GM19025 (cell line): Measurements from ENCODE around the gene ELFN1.

Source experiments
- ATAC-seq: cut with Tn5 transposase; IDR thresholded peaks from one replicate; pipeline ENCODE4 v1.9.1; 2021; ENCODE audit warnings: mild to moderate bottlenecking, low read depth, moderate library complexity; ENCODE audit not compliant: unreplicated experiment

The ELFN1 gene

DNA sequence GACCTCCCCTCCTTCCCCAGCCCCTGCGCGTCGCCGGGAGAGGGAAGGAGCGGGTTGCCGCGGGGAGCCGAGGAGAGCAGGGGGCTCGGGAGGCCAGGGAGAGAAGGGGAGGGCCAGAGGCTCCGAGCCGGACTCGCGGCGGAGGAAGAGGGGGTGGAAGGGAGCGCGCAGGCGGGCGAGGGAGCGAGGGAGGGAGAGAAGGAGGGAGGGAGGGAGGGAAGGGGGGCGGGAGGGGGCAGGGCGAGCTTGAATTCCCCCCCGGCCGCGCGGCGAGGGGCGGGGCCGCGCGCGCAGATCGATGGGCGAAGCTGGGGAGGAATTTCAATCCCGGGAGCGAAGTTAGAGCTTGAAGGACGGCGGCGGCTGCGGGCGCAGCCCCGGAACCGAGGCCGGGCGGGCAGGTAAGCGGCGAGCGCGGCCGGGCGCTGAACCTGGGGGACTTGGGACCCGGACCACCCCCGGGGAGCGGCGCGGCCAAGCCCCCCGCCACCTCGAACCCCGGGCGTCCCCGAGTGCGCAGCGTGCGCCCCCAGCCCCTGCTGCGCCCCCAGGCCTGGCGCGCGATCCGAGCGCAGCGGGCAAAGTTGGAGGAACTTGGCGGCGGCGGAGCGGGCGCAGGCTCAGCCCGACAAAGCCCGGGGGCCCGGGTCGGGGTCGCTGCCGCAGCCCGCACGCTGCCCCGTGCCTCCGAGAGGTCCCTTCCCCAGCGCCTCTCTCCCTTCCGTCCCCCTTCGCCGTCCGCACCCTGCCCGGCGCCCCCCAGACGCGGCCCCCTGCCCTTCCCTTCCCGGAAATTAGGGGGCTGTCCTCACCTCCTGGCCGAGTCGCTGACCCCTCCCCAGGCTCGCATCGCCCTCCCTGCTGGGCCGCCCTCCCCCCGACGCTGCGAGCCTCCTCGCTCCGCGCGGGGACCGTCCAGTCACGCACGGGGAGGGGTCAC lies at the start of gene ELFN1:
ELFN1 (plus strand) TSS at position 324 of the 940 bp plus-strand sequence. CDS start 74,320 bp downstream, outside the sequence.
- no peak for ATAC-seq

DNA sequence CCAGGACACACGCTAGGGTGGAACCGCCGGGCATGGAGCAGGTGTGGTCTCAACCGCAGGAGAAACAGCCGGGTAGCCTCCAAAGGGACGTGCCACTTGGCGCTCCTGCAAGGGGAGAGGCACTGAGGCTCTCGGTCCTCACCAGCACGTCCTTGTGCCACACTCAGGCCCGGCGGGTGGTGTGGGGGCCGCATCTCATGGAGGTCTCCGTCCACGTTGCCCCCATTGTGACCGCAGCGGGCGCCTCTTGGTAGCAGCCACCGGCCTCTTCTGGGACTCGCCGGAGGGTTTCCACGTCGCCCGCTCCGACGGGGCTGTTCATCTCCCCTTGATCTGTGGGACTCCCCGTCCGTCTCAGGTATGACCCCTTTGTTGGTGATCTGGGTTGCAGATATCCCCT lies 49.2 kb upstream of the ELFN1 start:
- no peak for ATAC-seq

DNA sequence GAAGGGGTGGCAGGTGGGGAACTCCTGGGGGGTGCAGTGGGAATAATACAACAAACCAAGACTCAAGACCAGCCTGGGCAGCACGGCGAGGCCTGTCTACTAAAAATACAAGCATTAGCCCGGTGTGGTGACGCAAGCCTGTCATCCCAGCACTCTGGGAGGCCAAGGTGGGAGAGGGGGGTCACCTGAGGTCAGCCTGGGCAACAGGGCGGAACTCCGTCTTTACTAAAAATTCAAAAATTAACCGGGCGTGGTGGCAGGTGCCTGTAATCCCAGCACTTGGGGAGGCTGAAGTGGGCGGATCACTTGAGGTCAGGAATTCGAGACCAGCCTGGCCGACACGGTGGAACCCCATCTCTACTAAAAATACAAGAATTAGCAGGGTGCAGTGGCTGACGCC lies 48.4 kb upstream of the ELFN1 start:
- no peak for ATAC-seq

DNA sequence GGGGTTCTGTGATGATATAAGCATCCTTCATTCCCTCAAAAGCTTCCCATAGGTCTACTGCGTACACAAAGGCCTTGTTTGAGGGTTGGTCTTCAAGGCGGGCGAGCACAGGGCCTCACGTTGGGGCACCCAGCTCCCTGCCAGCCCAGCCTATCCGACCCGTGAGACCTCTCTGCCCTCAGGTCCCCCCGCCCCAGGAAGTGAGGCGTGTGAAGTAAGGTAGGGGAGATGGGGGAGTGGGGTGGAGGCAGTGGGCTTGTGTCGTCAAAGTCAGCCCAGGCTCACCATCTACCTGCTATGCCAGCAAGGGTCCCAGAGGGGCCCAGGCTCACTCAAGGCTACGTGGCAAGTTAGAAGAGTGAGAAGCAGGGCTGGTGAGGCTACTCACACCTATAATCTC lies 47.6 kb upstream of the ELFN1 start:
- no peak for ATAC-seq

DNA sequence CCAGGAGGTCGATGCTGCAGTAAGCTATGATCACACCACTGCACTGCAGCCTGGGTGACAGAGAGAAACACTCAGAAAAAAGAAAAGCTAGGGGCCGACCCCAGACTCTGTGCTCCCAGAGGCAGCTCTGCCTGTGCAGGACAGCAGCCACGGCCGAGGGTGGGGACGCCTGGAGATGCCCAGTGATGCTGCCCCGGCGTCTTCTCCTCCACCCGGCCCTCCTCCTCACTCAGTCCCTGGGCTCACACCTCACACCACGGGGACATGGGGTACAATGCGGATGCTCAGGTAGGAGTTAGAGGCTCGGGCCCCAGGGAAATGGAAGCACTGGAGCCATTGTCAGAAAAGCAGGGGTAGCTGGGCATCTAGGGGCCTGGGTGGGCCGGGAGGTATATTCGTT lies 46.3 kb upstream of the ELFN1 start:
- ATAC-seq: no peak

DNA sequence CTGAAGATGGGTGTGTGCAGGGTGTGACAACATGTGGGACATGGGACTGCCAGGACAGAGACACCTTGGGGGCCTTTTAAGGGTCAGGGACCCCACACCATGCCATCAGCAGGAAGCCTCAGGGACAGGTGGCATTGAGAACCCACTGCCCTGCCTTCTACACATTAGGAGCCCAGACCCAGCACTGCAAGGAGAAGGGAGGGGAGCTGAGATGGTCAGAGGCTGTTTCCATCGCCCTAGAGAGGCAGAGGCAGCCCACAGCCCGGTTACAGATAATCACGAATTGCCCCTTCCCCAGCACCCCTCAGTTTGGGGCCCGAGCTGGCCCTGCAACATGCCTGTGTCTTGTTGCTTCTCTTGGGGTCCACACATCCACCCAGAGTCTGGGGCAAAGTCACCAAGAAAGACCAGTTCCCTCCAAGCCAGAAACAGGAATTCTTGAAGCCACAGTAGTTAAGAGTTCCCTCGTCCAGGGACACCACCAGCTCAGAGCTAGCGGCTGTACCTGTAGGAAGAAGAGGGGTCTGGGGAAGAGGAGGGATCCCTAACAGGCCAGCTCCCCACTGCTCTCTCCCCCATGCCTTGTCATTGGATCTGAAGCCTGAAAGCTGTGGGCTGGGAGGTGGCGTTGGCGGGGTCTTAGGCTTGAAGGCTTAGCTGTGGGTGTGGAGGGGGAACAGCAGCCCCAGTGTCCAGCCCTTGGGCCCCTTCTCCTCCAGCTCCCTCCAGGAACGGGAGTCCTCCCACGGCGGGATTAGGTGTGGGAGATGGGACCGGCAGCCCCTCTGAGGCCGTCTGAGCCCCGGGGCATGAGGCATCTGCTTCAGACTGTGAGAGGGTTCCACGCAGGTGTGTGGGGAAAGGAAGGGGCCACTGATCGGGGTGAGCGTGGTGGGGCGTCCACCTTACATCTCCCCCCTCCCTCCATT lies 44.8 kb upstream of the ELFN1 start:
- no peak for ATAC-seq

DNA sequence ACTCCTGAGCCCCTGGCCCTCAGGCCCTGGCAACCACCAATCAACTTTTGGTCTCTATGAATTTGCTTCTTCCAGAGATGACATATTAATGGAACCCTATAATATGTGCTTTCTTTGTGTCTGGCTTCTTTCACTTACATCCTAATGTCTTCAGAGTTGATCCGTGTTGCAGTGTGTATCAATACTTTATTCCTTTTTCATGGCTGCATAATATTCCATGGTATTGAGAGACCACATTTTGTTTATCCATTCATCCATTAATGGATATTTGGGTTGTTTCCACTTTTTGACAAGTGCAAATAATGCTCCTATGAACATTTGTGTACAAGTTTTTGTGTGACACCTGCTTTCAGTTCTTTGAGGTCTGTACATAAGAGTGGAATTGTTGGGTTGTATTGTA lies 43.3 kb upstream of the ELFN1 start:
- ATAC-seq: no peak

DNA sequence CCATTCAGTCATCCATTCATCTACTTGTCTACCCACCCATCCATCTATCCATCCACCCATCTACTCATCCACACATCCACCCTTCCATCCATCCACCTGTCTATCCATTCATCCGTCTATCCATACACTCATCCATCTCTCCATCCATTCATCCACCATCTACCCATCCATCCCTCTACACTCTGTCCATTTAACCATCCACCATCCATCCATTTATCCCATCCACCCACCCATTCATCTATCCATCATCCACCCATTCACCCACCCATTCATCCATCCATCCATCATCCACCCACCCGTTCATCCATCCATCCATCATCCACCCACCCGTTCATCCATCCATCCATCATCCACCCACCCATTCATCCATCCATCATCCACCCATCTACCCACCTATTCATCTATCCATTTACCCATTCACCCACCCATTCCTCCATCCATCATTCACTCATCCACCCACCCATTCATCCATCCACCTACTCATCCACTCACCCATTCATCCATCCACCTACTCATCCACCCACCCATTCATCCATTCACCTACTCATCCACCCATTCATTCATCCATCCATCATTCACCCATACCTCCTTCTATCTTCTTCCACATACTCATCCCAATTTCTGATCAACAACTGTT lies 39.3 kb upstream of the ELFN1 start:
- ATAC-seq: no peak

DNA sequence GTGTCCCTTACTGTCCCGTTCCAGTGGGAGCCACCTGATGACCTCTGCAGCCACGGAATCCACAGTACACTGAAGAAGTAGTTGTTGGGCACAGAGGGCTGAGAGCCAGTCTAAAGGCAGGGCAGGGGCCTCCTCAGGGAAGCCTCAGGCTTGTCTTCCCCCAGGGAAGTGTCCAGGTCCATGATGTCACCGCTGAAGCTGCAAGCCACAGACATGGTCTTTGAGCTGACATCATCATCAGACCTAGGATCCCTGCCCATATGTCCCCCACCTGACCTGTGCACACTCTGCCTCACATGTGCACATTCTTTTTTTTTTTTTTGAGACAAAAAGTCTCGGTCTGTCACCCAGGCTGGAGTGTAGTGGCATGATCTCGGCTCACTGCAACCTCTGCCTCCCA lies 38.4 kb upstream of the ELFN1 start:
- no peak for ATAC-seq

DNA sequence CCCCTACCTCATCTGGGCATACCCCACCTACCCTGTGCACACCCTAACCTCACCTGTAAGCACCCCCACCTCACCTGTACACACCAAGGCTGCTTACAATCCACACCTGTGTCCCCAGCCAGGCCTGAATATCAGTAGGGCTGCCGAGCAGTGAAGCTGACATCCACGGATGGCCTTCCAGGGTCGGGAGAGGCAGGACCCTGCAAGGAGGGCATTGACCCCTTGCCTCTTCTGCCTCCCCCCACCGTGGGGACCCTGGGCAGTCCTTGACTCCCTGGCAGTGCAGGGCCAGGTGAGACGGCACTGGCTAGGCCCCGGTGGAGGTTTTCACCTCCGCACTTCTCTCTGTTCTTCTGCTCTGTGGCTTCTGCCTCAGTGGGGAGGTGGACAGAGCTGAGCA lies 37.6 kb upstream of the ELFN1 start:
- ATAC-seq: no peak

DNA sequence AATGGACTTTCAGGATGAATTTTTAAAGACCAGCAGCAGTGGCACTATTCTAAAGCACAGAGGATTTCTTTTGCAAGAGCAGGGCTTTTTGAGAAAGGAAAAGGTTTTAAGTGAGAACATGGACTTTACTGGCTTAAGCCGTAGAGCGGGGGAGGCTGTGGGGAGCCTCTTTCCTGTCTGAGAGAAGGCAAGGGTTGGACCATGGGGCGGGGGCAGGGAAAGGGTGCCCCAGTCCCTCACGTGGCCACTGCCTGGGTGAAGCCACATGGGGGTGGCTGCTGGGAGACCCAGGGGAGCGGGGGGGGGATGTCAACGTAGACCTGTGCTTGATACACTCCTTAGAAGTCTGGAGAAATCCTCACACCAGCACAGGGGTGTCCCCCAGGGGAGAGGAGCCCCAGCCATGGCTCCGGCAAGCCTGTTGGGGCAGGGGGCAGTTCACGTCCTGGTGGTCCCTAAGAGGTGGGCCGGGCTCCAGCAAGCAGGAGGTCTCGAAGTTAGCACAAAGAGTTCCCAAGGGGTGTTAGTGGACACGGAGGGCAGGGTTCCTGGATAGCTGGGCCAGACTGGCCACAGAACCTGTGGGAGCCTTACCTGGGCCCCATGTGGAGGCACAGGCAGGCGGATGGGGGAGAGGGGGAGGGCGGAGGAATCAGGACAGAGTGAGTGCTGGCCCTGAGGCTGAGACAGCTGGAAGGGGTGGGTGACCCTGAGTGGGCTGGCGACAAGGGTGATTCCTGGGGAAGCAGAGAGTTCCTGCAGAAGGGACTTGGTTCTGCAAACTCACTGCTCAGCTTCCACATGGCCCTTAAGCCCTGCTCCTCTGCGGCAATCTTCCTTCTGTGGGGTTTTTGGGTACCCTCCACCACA lies 36.9 kb upstream of the ELFN1 start:
- no peak for ATAC-seq

DNA sequence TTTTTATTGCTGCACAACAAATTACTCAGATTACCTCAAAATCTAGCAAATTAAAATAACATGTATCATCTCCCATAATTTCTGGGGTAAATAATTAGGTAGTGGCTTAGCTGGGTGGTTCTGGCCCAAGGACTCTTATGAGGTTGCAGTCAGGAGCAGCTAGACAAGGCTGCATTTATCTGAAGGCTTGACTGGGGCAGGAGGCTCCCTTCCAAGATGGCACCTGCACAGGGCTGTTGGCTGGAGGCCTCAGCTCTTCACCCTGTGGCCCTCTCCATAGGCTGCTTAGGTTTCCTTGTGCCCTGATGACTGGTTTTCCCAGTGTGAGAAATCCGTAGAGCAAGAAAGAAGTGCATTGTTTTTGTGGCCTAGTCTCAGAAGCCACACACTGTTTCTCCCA lies 34.7 kb upstream of the ELFN1 start:
- no peak for ATAC-seq

DNA sequence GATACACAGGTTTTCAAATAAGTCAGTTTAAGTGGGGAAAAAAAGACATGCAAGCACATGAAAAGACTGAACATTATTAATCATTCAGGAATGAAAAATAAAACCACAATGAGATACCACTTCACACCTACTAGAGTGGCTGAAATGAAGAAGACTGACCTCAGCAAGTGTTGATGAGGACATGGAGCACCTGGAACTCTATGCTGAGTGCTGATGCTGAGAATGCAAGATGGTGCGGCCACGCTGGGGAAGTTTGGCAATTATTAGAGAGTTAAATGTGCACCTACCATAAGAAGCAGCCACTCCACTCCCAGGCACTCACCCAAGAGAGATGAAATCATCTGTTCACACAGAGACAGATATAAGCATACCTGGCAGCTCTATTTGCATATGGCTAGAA lies 32.9 kb upstream of the ELFN1 start:
- no peak for ATAC-seq

DNA sequence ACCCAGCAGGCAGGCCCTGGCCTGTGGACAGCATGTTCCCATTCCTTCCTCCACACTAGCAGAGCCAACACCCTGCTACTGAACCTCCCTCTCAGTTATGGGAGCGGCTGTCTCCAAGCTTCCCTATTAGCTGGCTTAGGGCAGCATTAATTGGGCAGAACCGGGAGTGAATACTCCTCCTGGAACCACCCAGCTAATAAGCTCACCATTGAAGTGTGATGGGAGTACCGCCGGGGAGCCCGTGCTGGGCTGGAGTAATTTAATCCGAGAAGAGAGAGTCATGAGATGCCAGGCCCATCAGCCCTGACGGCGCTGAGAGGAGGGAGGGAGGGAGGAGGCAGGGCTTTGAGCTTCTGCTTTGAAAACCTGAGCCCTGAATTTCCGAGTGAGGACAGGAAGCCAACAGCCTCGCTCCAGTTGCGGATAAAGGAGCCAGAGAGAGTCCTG lies 31.8 kb upstream of the ELFN1 start:
- ATAC-seq: no peak

DNA sequence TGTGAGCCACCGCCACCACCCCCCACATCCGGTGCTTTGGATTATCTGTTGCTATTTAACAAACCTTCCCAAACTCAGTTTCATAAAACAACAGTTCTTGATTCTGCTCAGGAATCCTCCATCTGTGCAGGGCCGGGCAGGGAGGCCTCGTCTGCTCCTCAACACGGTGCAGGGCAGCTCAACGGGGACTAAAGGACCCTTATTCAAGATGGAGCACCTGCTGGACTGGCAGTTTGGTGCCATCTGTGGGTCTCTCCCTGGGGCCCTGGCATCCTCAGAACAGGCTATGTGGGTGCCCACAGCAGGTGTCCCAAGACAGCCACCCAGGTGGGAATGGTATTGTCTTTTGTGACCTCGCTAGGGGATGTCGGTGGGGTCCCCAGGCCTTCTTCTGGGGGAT lies 31.0 kb upstream of the ELFN1 start:
- ATAC-seq: no peak

DNA sequence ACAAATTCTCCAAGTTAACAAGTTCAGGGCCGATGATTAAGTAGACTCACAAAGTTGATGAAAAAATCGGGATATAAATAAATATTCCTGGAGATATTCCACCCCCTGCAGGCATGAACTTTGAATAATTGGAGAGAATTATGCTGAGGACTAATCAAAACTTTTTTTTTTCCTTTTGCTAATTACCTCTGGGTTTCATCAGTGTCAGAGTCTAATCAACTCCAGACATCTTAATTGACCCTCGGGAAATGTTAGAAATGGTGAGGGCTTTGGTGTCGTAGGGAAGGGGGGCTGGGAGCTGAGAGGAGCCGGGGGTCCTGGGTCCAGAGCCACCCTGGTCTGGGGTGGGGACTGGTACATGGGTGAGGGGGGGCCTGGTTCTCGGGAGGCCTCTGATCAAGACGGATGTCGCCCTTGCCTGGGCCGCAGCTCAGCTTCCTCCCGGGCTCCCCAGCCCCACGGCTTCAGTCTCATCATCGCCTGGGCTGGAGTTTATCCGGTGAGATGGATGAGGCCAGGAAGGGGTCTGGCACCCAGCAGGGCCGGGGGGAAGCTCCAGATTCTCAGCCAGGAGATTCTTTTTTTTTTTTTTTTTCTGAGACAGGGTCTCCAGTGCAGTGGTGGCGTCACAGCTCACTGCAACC lies 30.4 kb upstream of the ELFN1 start:
- no peak for ATAC-seq

DNA sequence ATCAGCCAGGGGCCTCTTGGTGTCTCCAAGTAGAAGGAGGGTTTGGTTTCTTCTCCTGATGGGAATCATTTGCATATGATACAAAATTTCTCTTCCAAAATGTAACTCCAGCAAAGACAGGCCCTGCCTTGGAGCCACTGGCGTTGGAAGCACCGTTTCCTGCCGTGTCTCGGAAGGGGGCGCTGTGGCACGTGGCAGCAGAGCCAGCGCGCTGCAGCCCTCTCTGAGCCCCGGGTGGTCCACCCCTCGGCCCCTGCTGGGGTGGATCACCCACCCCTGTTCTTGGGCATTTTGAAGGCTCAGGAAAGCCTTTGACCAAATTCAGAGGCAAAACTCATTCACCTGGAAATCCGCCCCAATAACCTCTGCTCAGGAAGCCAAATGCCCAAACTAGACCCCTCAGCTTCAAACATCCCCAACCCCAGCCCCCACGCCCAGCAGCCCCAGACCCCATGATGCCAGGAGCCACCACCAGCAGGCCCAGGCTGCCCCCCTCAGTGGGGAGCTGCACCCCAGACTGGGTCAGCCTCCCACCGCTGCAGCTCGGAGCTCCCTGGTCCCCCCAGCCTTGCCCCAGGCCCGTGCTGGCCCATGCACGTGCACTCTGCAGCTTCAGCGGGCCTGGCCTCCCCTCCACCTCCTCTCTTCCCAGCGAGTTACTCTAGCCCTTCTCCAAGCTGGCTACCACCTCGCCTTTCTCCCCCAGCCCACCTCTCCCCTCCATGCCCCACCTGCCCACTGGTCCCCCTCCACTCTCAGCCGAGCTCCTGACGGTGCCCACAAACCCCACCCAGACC lies 29.5 kb upstream of the ELFN1 start:
- no peak for ATAC-seq

DNA sequence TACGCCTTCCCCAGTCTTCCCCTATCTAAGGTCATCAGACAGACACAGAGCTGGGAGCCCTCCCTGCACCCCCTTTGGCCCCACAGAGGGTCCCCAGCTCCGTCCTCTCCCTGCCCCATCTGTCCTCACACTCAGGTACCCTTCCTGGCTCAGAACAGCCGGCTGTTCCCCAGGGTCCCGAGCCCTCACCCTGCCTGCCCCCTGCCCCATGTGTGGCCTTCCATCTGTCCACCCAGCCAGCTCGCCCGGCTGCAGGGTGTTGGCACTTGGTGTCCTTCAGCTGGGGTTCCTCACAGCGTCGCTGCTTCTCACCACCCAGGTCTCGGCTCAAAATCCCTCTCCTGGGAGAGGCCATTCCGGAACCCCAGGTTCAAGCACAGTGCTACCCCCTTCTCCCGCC lies 28.9 kb upstream of the ELFN1 start:
- ATAC-seq: no peak
